Activated CD8-positive, alpha-beta T cell treated with anti-CD3 and anti-CD28 coated beads, Interleukin-2, amount 10 ng/mL, durations not matched to agents 7 days and 5 days (primary cell): ENCODE measurements around the gene MRPS7. TPM values are rescaled to one million over a fixed set of nuclear protein-coding genes. Genes with fewer than 3 reads are reported as not detected.

ENCODE experiments used
- ATAC-seq: fragments of 150-1000 bp; cut with Tn5 transposase; one replicate; pipeline ENCODE4 v1.10.0; 2021; ENCODE audit warnings: moderate library complexity
- CTCF ChIA-PET: fragments of 350-600 bp; sonication (Branson Sonifier 250); formaldehyde crosslinking; loops from one replicate; lab custom pipeline; 2021; ENCODE audit warnings: antibody characterized with exemption; lab: Charles Lee
- POLR2A ChIA-PET: fragments of 350-600 bp; sonication (Branson Sonifier 250); formaldehyde crosslinking; loops from one replicate; lab custom pipeline; 2021; ENCODE audit warnings: antibody characterized with exemption; lab: Charles Lee
- DNase-seq: peaks from one replicate; pipeline ENCODE4 v3.0.0-alpha.2; 2020
- H3K27ac Mint-ChIP-seq: one replicate; pipeline ENCODE4 v1.8.0; 2021; ENCODE audit warnings: mild to moderate bottlenecking, mixed read lengths
- H3K27me3 Mint-ChIP-seq: one replicate; pipeline ENCODE4 v1.8.0; 2021; ENCODE audit warnings: low read depth, mixed read lengths
- H3K36me3 Mint-ChIP-seq: one replicate; pipeline ENCODE4 v1.8.0; 2021; ENCODE audit warnings: low read depth, mixed read lengths
- H3K4me1 Mint-ChIP-seq: one replicate; pipeline ENCODE4 v1.8.0; 2021; ENCODE audit warnings: low read depth, mixed read lengths
- H3K4me3 Mint-ChIP-seq: one replicate; pipeline ENCODE4 v1.8.0; 2021; ENCODE audit warnings: mild to moderate bottlenecking, mixed read lengths
- H3K9me3 Mint-ChIP-seq: one replicate; pipeline ENCODE4 v1.8.0; 2022; ENCODE audit warnings: mixed read lengths; ENCODE audit not compliant: insufficient read depth
- total RNA-seq, 2 experiments: library from RNA; stranded (reverse); gene quantifications; one replicate each; pipeline ENCODE4 v1.2.3, GENCODE V29; 2021

MRPS7 gene
- total RNA-seq, 2 experiments from 2014 or later, result 62.1 to 66.1 TPM

- no peak for DNase-seq
- Mint-ChIP-seq H3K36me3 (peaks cover 65% of the 10 kb centered on the region), H3K27ac (peak overlapping the region; percentile 34), H3K4me3 (no peak overlapping the region), H3K9me3 (no peaks in the 10 kb centered on the region), H3K4me1 (peaks cover 10% of the 10 kb centered on the region), H3K27me3 (no peaks in the 10 kb centered on the region)
- no peak for ATAC-seq
- ChIA-PET CTCF (interaction anchor here (0.8 to 5.7 kb wide), 8 partner anchors 9 to 175 kb away, joined by 3 to 56 read pairs (median 4); no protein-coding TSS in a partner anchor), POLR2A (interaction anchor here (0.5 to 1.2 kb wide), 3 partner anchors 10 to 34 kb away, joined by 3 read pairs; no protein-coding TSS in a partner anchor)
These were observed 24.3 kb upstream of the MRPS7 start for GRCh38 chr17:75237100-75238014.

GRCh38 chr17:75238020-75238580 lies 23.6 kb upstream of the MRPS7 start:
- ChIA-PET CTCF (interaction anchor here (0.8 to 5.7 kb wide), 7 partner anchors 10 to 157 kb away, joined by 3 to 56 read pairs (median 3); partner anchors contain the start of gene MIF4GD), POLR2A (interaction anchor here (1.2 to 3.0 kb wide), 2 partner anchors 24 to 35 kb away, joined by 3 to 14 read pairs; partner anchors contain the start of genes GGA3 and MRPS7)
- Mint-ChIP-seq H3K27me3 (no peaks in the 10 kb centered on the region), H3K27ac (peak overlapping the region; percentile 34), H3K4me3 (no peak overlapping the region), H3K9me3 (no peaks in the 10 kb centered on the region), H3K4me1 (peaks cover 17% of the 10 kb centered on the region), H3K36me3 (peaks cover 64% of the 10 kb centered on the region)
- ATAC-seq (no peak), DNase-seq (no peak)

- no peaks in the 10 kb centered on the region for H3K9me3 Mint-ChIP-seq
- H3K27ac Mint-ChIP-seq, result no peak overlapping the region
- peaks cover 23% of the 10 kb centered on the region for H3K4me1 Mint-ChIP-seq
- H3K27me3 Mint-ChIP-seq, result no peaks in the 10 kb centered on the region
- ATAC-seq, result peak; percentile 86
- ChIA-PET CTCF (interaction anchor here (0.6 to 5.7 kb wide), 14 partner anchors 9 to 174 kb away, joined by 3 to 56 read pairs (median 6); partner anchors contain the start of genes GGA3, MIF4GD and MRPS7), POLR2A (interaction anchor here (0.7 to 3.0 kb wide), 6 partner anchors 10 to 124 kb away, joined by 3 to 14 read pairs (median 4); partner anchors contain the start of genes GGA3, MIF4GD, MRPS7 and SLC25A19)
- H3K36me3 Mint-ChIP-seq, result peaks cover 69% of the 10 kb centered on the region
- DNase-seq, result peak; percentile 76
- no peak overlapping the region for H3K4me3 Mint-ChIP-seq
These were observed 22.9 kb upstream of the MRPS7 start for GRCh38 chr17:75238684-75239191.

GRCh38 chr17:75239214-75239613 lies 22.5 kb upstream of the MRPS7 start:
- ATAC-seq (no peak), DNase-seq (no peak)
- Mint-ChIP-seq H3K36me3 (peaks cover 71% of the 10 kb centered on the region), H3K4me3 (no peak overlapping the region), H3K27ac (no peak overlapping the region), H3K27me3 (no peaks in the 10 kb centered on the region), H3K9me3 (no peaks in the 10 kb centered on the region), H3K4me1 (peaks cover 28% of the 10 kb centered on the region)
- ChIA-PET POLR2A (interaction anchor here (0.7 to 3.0 kb wide), 6 partner anchors 10 to 125 kb away, joined by 3 to 14 read pairs (median 4); partner anchors contain the start of genes GGA3, MIF4GD, MRPS7 and SLC25A19), CTCF (interaction anchor here (0.6 to 5.7 kb wide), 13 partner anchors 10 to 203 kb away, joined by 3 to 56 read pairs (median 4); partner anchors contain the start of genes GGA3, MIF4GD and MRPS7)

GRCh38 chr17:75239778-75240393 lies 21.8 kb upstream of the MRPS7 start:
- Mint-ChIP-seq H3K27me3 (no peaks in the 10 kb centered on the region), H3K4me1 (peaks cover 34% of the 10 kb centered on the region), H3K9me3 (no peaks in the 10 kb centered on the region), H3K36me3 (peaks cover 70% of the 10 kb centered on the region), H3K27ac (no peak overlapping the region), H3K4me3 (no peak overlapping the region)
- DNase-seq, result no peak
- ChIA-PET POLR2A (interaction anchor here (0.7 to 3.0 kb wide), 6 partner anchors 10 to 126 kb away, joined by 3 to 14 read pairs (median 4); partner anchors contain the start of genes GGA3, MIF4GD, MRPS7 and SLC25A19), CTCF (interaction anchor here (0.6 to 5.7 kb wide), 21 partner anchors 8 to 202 kb away, joined by 3 to 56 read pairs (median 4); partner anchors contain the start of genes GGA3, MIF4GD and MRPS7)
- no peak for ATAC-seq

- Mint-ChIP-seq H3K4me3 (no peak overlapping the region), H3K27ac (no peak overlapping the region), H3K27me3 (no peaks in the 10 kb centered on the region), H3K36me3 (peaks cover 64% of the 10 kb centered on the region), H3K9me3 (no peaks in the 10 kb centered on the region), H3K4me1 (peaks cover 39% of the 10 kb centered on the region)
- ATAC-seq, result peak; percentile 61
- DNase-seq, result peak; percentile 47
- ChIA-PET CTCF (interaction anchor here (0.6 to 5.7 kb wide), 18 partner anchors 9 to 172 kb away, joined by 3 to 56 read pairs (median 4); partner anchors contain the start of genes GGA3, MIF4GD and MRPS7), POLR2A (interaction anchor here (0.9 to 3.0 kb wide), 2 partner anchors 21 to 31 kb away, joined by 3 to 14 read pairs; partner anchors contain the start of genes GGA3 and MRPS7)
These were observed 21.1 kb upstream of the MRPS7 start for GRCh38 chr17:75240394-75241142.

GRCh38 chr17:75241143-75241430 lies 20.6 kb upstream of the MRPS7 start:
- ChIA-PET CTCF (interaction anchor here (0.9 to 5.7 kb wide), 9 partner anchors 8 to 171 kb away, joined by 4 to 56 read pairs (median 13); partner anchors contain the start of genes GGA3, MIF4GD and MRPS7), POLR2A (interaction anchor here (3.0 kb wide), 1 partner anchor 21 kb away, joined by 14 read pairs; the partner anchor contains the start of genes GGA3 and MRPS7)
- H3K27ac Mint-ChIP-seq, result no peak overlapping the region
- peaks cover 39% of the 10 kb centered on the region for H3K4me1 Mint-ChIP-seq
- H3K4me3 Mint-ChIP-seq, result no peak overlapping the region
- H3K27me3 Mint-ChIP-seq, result no peaks in the 10 kb centered on the region
- H3K9me3 Mint-ChIP-seq, result no peaks in the 10 kb centered on the region
- DNase-seq (no peak), ATAC-seq (no peak)
- H3K36me3 Mint-ChIP-seq, result peaks cover 65% of the 10 kb centered on the region

GRCh38 chr17:75241502-75241901 lies 20.2 kb upstream of the MRPS7 start:
- no peaks in the 10 kb centered on the region for H3K9me3 Mint-ChIP-seq

GRCh38 chr17:75241996-75242460 lies 19.7 kb upstream of the MRPS7 start:
- DNase-seq (no peak), ATAC-seq (no peak)
- no peak overlapping the region for H3K4me3 Mint-ChIP-seq
- peaks cover 65% of the 10 kb centered on the region for H3K36me3 Mint-ChIP-seq
- peaks cover 39% of the 10 kb centered on the region for H3K4me1 Mint-ChIP-seq
- no peaks in the 10 kb centered on the region for H3K27me3 Mint-ChIP-seq
- H3K27ac Mint-ChIP-seq, result peak overlapping the region; percentile 86
- no peaks in the 10 kb centered on the region for H3K9me3 Mint-ChIP-seq
- POLR2A ChIA-PET, result interaction anchor here (1.6 kb wide), 1 partner anchor 29 kb away, joined by 4 read pairs; the partner anchor contains the start of gene MIF4GD
- CTCF ChIA-PET, result interaction anchor here (1.0 to 5.7 kb wide), 6 partner anchors 7 to 281 kb away, joined by 4 to 56 read pairs (median 8); partner anchors contain the start of genes GGA3, MIF4GD and MRPS7

More at GRCh38 chr17:75241502-75241901, 20.2 kb upstream of the MRPS7 start:
- ATAC-seq (no peak), DNase-seq (no peak)
- CTCF ChIA-PET, result interaction anchor here (1.0 to 5.7 kb wide), 7 partner anchors 8 to 280 kb away, joined by 4 to 56 read pairs (median 21); partner anchors contain the start of genes GGA3, MIF4GD and MRPS7
- peaks cover 64% of the 10 kb centered on the region for H3K36me3 Mint-ChIP-seq
- POLR2A ChIA-PET, result no interaction called here
- peak overlapping the region; percentile 86 for H3K27ac Mint-ChIP-seq
- H3K27me3 Mint-ChIP-seq, result no peaks in the 10 kb centered on the region
- H3K4me1 Mint-ChIP-seq, result peaks cover 39% of the 10 kb centered on the region
- H3K4me3 Mint-ChIP-seq, result no peak overlapping the region
